Type B pancreatic cell (in vitro differentiated cells): ENCODE data around the gene EEF1AKMT2. TPM values are rescaled to one million over a fixed set of nuclear protein-coding genes. Genes with fewer than 3 reads are reported as not detected.

Source experiments
- DNase-seq: peaks from one replicate; pipeline ENCODE4 v3.0.0; 2021; ENCODE audit warnings: mixed read lengths; ENCODE audit not compliant: unreplicated experiment; ENCODE audit errors: extremely low spot score
- H3K27ac Mint-ChIP-seq: 2 replicates; pipeline ENCODE4 v1.8.0; 2021; ENCODE audit warnings: mild to moderate bottlenecking, mixed read lengths
- H3K27me3 Mint-ChIP-seq: 2 replicates; pipeline ENCODE4 v1.8.0; 2021; ENCODE audit warnings: mixed read lengths
- H3K36me3 Mint-ChIP-seq: 2 replicates; pipeline ENCODE4 v1.8.0; 2021; ENCODE audit warnings: mixed read lengths
- H3K4me1 Mint-ChIP-seq: one replicate; pipeline ENCODE4 v1.8.0; 2021; ENCODE audit warnings: mixed read lengths; ENCODE audit not compliant: unreplicated experiment
- H3K4me3 Mint-ChIP-seq: 2 replicates; pipeline ENCODE4 v1.8.0; 2021; ENCODE audit warnings: mild to moderate bottlenecking, mixed read lengths
- H3K9me3 Mint-ChIP-seq: 2 replicates; pipeline ENCODE4 v1.8.0; 2021; ENCODE audit warnings: mixed read lengths
- CTCF ChIP-seq: fragments of 200-600 bp; sonication (generic); conservative IDR thresholded peaks from 2 replicates; pipeline ENCODE4 v1.5.0; 2021; ENCODE audit warnings: antibody characterized with exemption, mild to moderate bottlenecking
- total RNA-seq: library from RNA; stranded (reverse); gene quantifications from 2 replicates; pipeline ENCODE4 v1.2.1, GENCODE V29; 2021; ENCODE audit warnings: low replicate concordance

EEF1AKMT2 gene
- total RNA-seq, 1 donor from 2014 or later, result 18.8 TPM

- no peak for DNase-seq
- no peak for TF ChIP-seq CTCF
- H3K9me3 Mint-ChIP-seq, result no peaks in the 10 kb centered on the region
- H3K4me3 Mint-ChIP-seq, result no peak overlapping the region
- H3K4me1 Mint-ChIP-seq, result peaks cover 60% of the 10 kb centered on the region
- no peaks in the 10 kb centered on the region for H3K36me3 Mint-ChIP-seq
- H3K27me3 Mint-ChIP-seq, result no peaks in the 10 kb centered on the region
- H3K27ac Mint-ChIP-seq, result peak overlapping the region; percentile 5
Measured at GRCh38 chr10:124711145-124711544, 80.5 kb downstream of the EEF1AKMT2 start.

- Mint-ChIP-seq H3K4me1 (peaks cover 52% of the 10 kb centered on the region), H3K27me3 (no peaks in the 10 kb centered on the region), H3K4me3 (no peak overlapping the region), H3K27ac (no peak overlapping the region), H3K36me3 (no peaks in the 10 kb centered on the region), H3K9me3 (no peaks in the 10 kb centered on the region)
- no peak for DNase-seq
- TF ChIP-seq CTCF, result no peak
Measured at GRCh38 chr10:124710266-124710881, 81.3 kb downstream of the EEF1AKMT2 start.

GRCh38 chr10:124709861-124710260 lies 81.8 kb downstream of the EEF1AKMT2 start:
- H3K4me3 Mint-ChIP-seq, result no peak overlapping the region
- H3K36me3 Mint-ChIP-seq, result no peaks in the 10 kb centered on the region
- H3K4me1 Mint-ChIP-seq, result peaks cover 51% of the 10 kb centered on the region
- H3K27ac Mint-ChIP-seq, result no peak overlapping the region
- H3K9me3 Mint-ChIP-seq, result no peaks in the 10 kb centered on the region
- no peak for TF ChIP-seq CTCF
- H3K27me3 Mint-ChIP-seq, result no peaks in the 10 kb centered on the region
- no peak for DNase-seq

GRCh38 chr10:124708922-124709520 lies 82.7 kb downstream of the EEF1AKMT2 start:
- Mint-ChIP-seq H3K9me3 (no peaks in the 10 kb centered on the region), H3K4me3 (peak overlapping the region; percentile 33), H3K36me3 (peaks cover 7% of the 10 kb centered on the region), H3K27ac (peak overlapping the region; percentile 61), H3K4me1 (peaks cover 49% of the 10 kb centered on the region), H3K27me3 (no peaks in the 10 kb centered on the region)
- no peak for DNase-seq
- TF ChIP-seq CTCF, result no peak

- no peak for DNase-seq
- peaks cover 42% of the 10 kb centered on the region for H3K4me1 Mint-ChIP-seq
- peak overlapping the region; percentile 61 for H3K27ac Mint-ChIP-seq
- H3K27me3 Mint-ChIP-seq, result no peaks in the 10 kb centered on the region
- peak overlapping the region; percentile 58 for H3K4me3 Mint-ChIP-seq
- no peak for TF ChIP-seq CTCF
- peaks cover 10% of the 10 kb centered on the region for H3K36me3 Mint-ChIP-seq
- no peaks in the 10 kb centered on the region for H3K9me3 Mint-ChIP-seq
Measured at GRCh38 chr10:124708246-124708779, 83.4 kb downstream of the EEF1AKMT2 start.

Other genes with a start within 250 kb of the EEF1AKMT2 start
- gene FAM53B, start 47.5 kb downstream of the EEF1AKMT2 start, total RNA-seq, result 25.9 and 35.9 TPM in 2 replicates
- gene ABRAXAS2, start 9.9 kb upstream of the EEF1AKMT2 start, total RNA-seq, result 15.1 and 16.0 TPM in 2 replicates
- gene ZRANB1, start 150.2 kb upstream of the EEF1AKMT2 start, total RNA-seq, result 18.8 and 24.5 TPM in 2 replicates